PFSK-1 (cell line): ENCODE results near the gene TECR.

Experiments used
- FOXP2 ChIP-seq: optimal IDR thresholded peaks from 2 replicates; pipeline ENCODE3; 2011; ENCODE audit warnings: borderline replicate concordance, control low read depth, inconsistent platforms; ENCODE audit not compliant: insufficient read depth; ENCODE audit errors: extremely low read length, extremely low read depth
- POLR2AphosphoS5 ChIP-seq: IDR thresholded peaks from 2 replicates; pipeline ENCODE4 v1.6.1; 2012; ENCODE audit warnings: low read depth, mild to moderate bottlenecking, control low read depth, low read length, moderate library complexity
- SIN3A ChIP-seq: IDR thresholded peaks from 2 replicates; pipeline ENCODE4 v1.6.1; 2012; ENCODE audit warnings: mild to moderate bottlenecking, low read length, moderate library complexity, borderline replicate concordance; ENCODE audit not compliant: insufficient read depth
- TAF1 ChIP-seq: IDR thresholded peaks from 2 replicates; pipeline ENCODE4 v1.6.1; 2012; ENCODE audit warnings: low read length, control low read depth, borderline replicate concordance; ENCODE audit not compliant: insufficient read depth
- TF ChIP-seq, protein P1 (sequence below), 2 experiments: IDR thresholded peaks; 2 replicates each; pipeline versions ENCODE4 v1.6.1 to v1.8.0; 2011 to 2012; ENCODE audit warnings: low read depth in 2 of 2, low read length in 2 of 2, control low read depth in 1 of 2, inconsistent platforms in 1 of 2, mild to moderate bottlenecking in 1 of 2, moderate library complexity in 1 of 2; ENCODE audit not compliant: insufficient read depth in 1 of 2

DNA sequence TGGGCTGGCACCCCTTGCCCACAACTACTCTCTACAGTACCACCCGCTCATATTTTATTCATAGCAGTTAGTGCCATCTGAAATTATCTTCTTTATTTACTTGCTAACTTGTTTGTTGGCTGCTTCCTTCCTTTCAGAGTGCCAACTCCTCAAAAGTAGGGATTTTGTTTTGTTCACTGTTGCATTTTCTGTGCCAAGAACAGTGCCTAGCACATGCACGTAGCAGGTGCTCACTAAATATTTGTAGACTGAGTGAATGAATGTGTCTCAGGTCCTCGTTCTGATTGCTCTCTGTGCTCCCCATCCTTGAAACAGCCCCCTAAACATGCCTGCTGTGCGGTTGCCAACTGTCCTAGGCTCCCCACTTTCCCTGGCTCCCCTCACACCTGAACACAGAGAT is 35.0 kb upstream of the TECR start:
- TF ChIP-seq FOXP2 (no peak), TAF1 (no peak), POLR2AphosphoS5 (no peak), SIN3A (no peak)
- TF ChIP-seq, protein P1, sequence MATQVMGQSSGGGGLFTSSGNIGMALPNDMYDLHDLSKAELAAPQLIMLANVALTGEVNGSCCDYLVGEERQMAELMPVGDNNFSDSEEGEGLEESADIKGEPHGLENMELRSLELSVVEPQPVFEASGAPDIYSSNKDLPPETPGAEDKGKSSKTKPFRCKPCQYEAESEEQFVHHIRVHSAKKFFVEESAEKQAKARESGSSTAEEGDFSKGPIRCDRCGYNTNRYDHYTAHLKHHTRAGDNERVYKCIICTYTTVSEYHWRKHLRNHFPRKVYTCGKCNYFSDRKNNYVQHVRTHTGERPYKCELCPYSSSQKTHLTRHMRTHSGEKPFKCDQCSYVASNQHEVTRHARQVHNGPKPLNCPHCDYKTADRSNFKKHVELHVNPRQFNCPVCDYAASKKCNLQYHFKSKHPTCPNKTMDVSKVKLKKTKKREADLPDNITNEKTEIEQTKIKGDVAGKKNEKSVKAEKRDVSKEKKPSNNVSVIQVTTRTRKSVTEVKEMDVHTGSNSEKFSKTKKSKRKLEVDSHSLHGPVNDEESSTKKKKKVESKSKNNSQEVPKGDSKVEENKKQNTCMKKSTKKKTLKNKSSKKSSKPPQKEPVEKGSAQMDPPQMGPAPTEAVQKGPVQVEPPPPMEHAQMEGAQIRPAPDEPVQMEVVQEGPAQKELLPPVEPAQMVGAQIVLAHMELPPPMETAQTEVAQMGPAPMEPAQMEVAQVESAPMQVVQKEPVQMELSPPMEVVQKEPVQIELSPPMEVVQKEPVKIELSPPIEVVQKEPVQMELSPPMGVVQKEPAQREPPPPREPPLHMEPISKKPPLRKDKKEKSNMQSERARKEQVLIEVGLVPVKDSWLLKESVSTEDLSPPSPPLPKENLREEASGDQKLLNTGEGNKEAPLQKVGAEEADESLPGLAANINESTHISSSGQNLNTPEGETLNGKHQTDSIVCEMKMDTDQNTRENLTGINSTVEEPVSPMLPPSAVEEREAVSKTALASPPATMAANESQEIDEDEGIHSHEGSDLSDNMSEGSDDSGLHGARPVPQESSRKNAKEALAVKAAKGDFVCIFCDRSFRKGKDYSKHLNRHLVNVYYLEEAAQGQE (IDR thresholded peaks at IDR 0.05; ENCODE audit: insufficient read depth in 1 of 2, low read depth in 2 of 2, low read length in 2 of 2): no peak
